GM12873 (cell line): ENCODE results near the gene RFC3.

Experiments used
- CTCF ChIP-seq: IDR thresholded peaks from 2 replicates; pipeline ENCODE4 v1.5.1; 2012; ENCODE audit warnings: low read depth, mild to moderate bottlenecking, moderate library complexity, low read length, control low read depth; ENCODE audit not compliant: insufficient read depth; ENCODE audit errors: missing control alignments

RFC3 gene

GRCh38 chr13:33859691-33860303 lies 41.8 kb downstream of the RFC3 start:
- no peak for TF ChIP-seq CTCF

- no peak for TF ChIP-seq CTCF
These were observed 42.6 kb downstream of the RFC3 start for GRCh38 chr13:33860526-33860925.

GRCh38 chr13:33862016-33862415 lies 44.1 kb downstream of the RFC3 start:
- TF ChIP-seq CTCF = no peak

GRCh38 chr13:33863188-33863789 lies 45.3 kb downstream of the RFC3 start:
- no peak for TF ChIP-seq CTCF

DNA sequence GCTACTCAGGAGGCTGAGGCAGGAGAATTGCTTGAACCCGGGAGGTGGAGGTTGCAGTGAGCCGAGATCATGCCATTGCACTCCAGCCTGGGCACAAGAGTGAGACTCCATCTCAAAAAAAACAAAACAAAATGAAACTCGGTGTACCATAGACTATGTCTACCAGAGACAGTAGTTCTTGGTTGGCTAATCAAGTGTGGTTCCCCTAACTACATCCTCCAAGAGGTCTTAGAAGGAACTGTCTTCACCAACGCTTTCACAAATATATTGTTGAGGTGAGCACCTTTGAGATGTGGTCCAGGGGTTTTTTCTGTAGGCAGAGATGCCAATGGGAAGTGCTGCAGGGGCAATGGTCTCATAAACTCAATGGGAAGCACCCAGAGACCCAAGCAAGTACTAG lies 48.0 kb downstream of the RFC3 start:
- peak; percentile 24 for TF ChIP-seq CTCF

DNA sequence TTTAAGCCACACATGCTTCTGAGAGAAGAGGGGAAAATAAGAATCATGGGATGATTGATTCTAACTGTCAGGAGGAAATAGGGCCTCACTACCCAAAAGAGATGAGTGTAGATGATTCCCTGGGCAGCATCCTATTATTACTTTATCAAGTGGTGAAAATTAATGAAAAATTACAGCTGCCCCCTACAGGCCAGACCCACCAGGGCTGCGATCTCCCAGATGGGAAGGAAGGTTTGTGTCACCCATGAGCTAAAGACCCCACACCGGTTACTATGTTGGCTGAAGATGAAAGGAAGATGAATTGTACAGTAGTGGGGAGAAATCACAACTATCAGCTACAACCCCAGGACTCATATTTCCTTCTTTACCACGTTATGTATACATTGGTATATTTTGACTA lies 49.5 kb downstream of the RFC3 start:
- peak; percentile 17 for TF ChIP-seq CTCF

- TF ChIP-seq CTCF = no peak
These were observed 50.5 kb downstream of the RFC3 start for GRCh38 chr13:33868343-33868994.
